Activated B cell treated with CpG ODN at 0.5 μM for 24 hours (primary cell): Measurements from ENCODE around the gene FSTL4. TPM values are rescaled to one million over a fixed set of nuclear protein-coding genes. Genes with fewer than 3 reads are reported as not detected.
A peak's percentile ranks its signal among the peaks of the same experiment; 100 is the strongest.

ENCODE experiments used
- ATAC-seq: fragments of 200-7000 bp; cut with Tn5 transposase; one replicate; pipeline ENCODE4 v1.10.0; 2021; ENCODE audit warnings: low read depth, mild to moderate bottlenecking, moderate library complexity
- CTCF ChIA-PET: fragments of 350-600 bp; sonication (Branson Sonifier 250); formaldehyde crosslinking; loops from one replicate; lab custom pipeline; 2021; ENCODE audit warnings: antibody characterized with exemption; lab: Charles Lee
- POLR2A ChIA-PET: fragments of 350-600 bp; sonication (Branson Sonifier 250); formaldehyde crosslinking; loops from one replicate; lab custom pipeline; 2021; ENCODE audit warnings: antibody characterized with exemption; lab: Charles Lee
- DNase-seq: peaks from one replicate; pipeline ENCODE4 v3.0.0; 2022
- H3K27ac Mint-ChIP-seq: one replicate; pipeline ENCODE4 v1.8.0; 2020; ENCODE audit warnings: mixed read lengths
- H3K27me3 Mint-ChIP-seq: one replicate; pipeline ENCODE4 v1.8.0; 2021; ENCODE audit warnings: mixed read lengths
- H3K36me3 Mint-ChIP-seq: one replicate; pipeline ENCODE4 v1.8.0; 2021; ENCODE audit warnings: low read depth, mixed read lengths
- H3K4me1 Mint-ChIP-seq: one replicate; pipeline ENCODE4 v1.8.0; 2021; ENCODE audit warnings: mixed read lengths
- H3K4me3 Mint-ChIP-seq: one replicate; pipeline ENCODE4 v1.8.0; 2020; ENCODE audit warnings: mild to moderate bottlenecking, mixed read lengths
- H3K9me3 Mint-ChIP-seq: one replicate; pipeline ENCODE4 v1.8.0; 2020; ENCODE audit warnings: mixed read lengths
- intact Hi-C: fragments of 100-400 bp; cut with micrococcal nuclease; formaldehyde crosslinking; loops from one replicate; pipeline ENCODE4 v1.15.1; 2024
- total RNA-seq: library from RNA; stranded (reverse); gene quantifications from 2 replicates; pipeline ENCODE4 v1.2.3, GENCODE V29; 2022
- TF ChIP-seq, protein P1 (sequence below): fragments of 200-600 bp; IDR thresholded peaks from one replicate; pipeline ENCODE4 v1.8.0; 2022; ENCODE audit warnings: antibody characterized with exemption, mild to moderate bottlenecking

Gene FSTL4
- total RNA-seq, 1 donor from 2014 or later, result 1.7 TPM

DNA sequence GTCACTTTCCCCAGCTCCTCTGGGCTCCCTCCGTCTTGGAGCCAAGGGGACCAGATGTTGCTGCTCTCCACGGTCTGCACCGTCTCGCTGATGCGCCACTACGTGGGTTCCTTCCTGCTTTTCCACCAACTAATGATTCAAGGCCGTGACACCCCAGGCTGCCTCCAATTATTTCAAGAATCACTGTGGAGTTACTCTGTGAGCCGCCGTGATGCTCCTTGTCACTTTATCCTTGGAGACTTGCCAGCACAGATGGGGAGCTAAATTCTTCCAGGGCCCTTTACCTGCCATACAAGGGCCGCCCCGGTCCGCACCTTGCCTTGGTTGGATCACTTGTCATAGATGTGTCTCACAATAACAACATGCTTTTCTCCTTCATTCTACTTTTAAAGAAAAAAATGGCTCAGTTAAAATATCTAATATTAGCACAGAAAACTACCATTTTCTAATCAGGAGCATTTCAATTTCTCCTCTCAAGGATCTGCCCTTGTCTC is 202.0 kb downstream of the FSTL4 start:
- no peaks in the 10 kb centered on the region for H3K9me3 Mint-ChIP-seq
- ATAC-seq, result no peak
- DNase-seq, result no peak
- H3K27ac Mint-ChIP-seq, result no peak overlapping the region
- CTCF ChIA-PET, result no interaction called here
- no peaks in the 10 kb centered on the region for H3K36me3 Mint-ChIP-seq
- H3K4me1 Mint-ChIP-seq, result no peaks in the 10 kb centered on the region
- H3K4me3 Mint-ChIP-seq, result no peak overlapping the region
- TF ChIP-seq, protein P1, sequence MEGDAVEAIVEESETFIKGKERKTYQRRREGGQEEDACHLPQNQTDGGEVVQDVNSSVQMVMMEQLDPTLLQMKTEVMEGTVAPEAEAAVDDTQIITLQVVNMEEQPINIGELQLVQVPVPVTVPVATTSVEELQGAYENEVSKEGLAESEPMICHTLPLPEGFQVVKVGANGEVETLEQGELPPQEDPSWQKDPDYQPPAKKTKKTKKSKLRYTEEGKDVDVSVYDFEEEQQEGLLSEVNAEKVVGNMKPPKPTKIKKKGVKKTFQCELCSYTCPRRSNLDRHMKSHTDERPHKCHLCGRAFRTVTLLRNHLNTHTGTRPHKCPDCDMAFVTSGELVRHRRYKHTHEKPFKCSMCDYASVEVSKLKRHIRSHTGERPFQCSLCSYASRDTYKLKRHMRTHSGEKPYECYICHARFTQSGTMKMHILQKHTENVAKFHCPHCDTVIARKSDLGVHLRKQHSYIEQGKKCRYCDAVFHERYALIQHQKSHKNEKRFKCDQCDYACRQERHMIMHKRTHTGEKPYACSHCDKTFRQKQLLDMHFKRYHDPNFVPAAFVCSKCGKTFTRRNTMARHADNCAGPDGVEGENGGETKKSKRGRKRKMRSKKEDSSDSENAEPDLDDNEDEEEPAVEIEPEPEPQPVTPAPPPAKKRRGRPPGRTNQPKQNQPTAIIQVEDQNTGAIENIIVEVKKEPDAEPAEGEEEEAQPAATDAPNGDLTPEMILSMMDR, result no peak
- intact Hi-C loops, result no loop called here
- POLR2A ChIA-PET, result interaction anchor here (1.2 kb wide), 1 partner anchor 11 kb away, joined by 3 read pairs; no protein-coding TSS in a partner anchor
- peaks cover 26% of the 10 kb centered on the region for H3K27me3 Mint-ChIP-seq

DNA sequence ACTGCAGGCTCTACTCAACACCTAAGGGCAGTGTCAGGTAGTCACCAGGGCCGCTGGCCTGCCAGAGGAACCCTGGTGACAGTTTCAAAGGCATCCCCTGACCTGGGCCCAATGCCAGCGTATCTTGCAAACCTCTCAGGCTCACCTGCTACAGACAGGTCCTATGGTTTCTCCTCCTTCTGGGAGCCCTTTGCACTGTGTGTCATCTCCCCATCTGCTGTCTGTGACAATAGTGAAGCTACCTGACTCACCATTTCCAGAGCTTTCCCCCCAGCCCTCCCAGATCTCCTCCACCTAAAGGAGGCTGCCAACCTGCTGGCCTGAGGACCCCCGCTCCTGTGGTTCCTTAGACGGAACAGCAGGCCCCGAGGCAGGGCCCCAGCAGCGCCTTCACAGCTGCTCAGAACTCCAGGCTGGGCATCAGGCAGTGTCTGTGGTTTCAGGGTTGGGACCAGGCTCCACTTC is 203.1 kb downstream of the FSTL4 start:
- POLR2A ChIA-PET, result interaction anchor here (1.2 kb wide), 1 partner anchor 10 kb away, joined by 3 read pairs; no protein-coding TSS in a partner anchor
- H3K27me3 Mint-ChIP-seq, result peaks cover 22% of the 10 kb centered on the region
- H3K36me3 Mint-ChIP-seq, result no peaks in the 10 kb centered on the region
- H3K27ac Mint-ChIP-seq, result no peak overlapping the region
- no peak for DNase-seq
- H3K4me1 Mint-ChIP-seq, result no peaks in the 10 kb centered on the region
- ATAC-seq, result peak; percentile 7
- H3K9me3 Mint-ChIP-seq, result no peaks in the 10 kb centered on the region
- no peak overlapping the region for H3K4me3 Mint-ChIP-seq
- TF ChIP-seq, protein P1, result no peak
- CTCF ChIA-PET, result interaction anchor here (2.6 kb wide), 1 partner anchor 14 kb away, joined by 8 read pairs; no protein-coding TSS in a partner anchor
- intact Hi-C loops, result no loop called here

DNA sequence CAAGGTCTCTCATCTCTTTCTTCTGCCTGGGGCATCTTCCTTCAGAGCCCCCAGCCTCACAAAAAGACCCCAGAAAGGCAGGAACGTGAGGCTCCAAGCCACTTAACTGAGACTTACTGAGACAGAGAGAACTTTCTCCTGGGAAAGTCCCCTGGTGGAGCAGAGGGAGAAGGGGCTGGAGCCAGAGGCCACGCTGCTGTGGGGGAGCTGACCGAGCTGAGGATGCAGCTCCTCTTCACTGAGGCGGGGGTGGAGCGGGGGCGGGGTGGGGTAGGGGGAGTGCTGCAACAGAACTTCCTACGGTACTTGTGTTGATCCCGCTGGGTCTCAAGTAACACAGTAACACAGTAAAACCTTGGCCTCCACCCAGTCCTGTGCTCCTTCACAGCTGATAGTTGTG is 204.0 kb downstream of the FSTL4 start:
- no peaks in the 10 kb centered on the region for H3K36me3 Mint-ChIP-seq
- ATAC-seq (no peak), DNase-seq (no peak)
- H3K4me3 Mint-ChIP-seq, result no peak overlapping the region
- intact Hi-C loops, result no loop called here
- H3K9me3 Mint-ChIP-seq, result no peaks in the 10 kb centered on the region
- H3K4me1 Mint-ChIP-seq, result no peaks in the 10 kb centered on the region
- TF ChIP-seq, protein P1, result no peak
- CTCF ChIA-PET, result interaction anchor here (2.6 kb wide), 1 partner anchor 15 kb away, joined by 8 read pairs; no protein-coding TSS in a partner anchor
- H3K27me3 Mint-ChIP-seq, result peaks cover 22% of the 10 kb centered on the region
- H3K27ac Mint-ChIP-seq, result no peak overlapping the region
- POLR2A ChIA-PET, result no interaction called here

DNA sequence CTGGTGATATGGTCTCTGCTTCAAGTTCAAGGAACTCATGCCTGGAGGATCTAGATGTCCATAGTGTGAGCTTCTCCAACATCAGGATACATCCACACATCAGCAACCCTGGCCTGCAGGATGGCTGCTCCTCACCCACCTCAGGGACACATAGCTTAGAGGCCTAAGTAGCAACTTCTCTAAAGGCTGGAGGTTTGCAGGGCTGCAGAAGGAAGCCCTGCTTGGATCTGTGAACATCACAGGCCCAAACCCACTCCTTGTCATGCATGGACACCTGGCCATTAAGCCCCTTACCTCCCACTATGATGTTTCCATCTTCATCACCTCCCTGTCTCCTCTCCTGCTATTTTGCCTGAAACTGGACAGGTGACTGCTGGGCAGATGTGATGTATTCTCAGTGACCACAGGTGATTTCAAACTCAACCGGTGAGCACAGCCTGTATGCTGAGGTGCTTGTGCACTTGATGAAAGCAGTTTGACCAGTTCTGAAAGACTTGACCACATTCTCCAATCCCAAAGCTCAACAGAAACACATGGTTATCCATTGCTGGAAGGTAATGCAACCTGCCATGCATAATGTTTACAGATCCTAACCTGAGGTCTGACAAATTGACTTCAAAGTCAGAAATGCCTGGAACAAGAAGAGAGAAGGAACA is 205.2 kb downstream of the FSTL4 start:
- POLR2A ChIA-PET, result interaction anchor here (1.3 kb wide), 1 partner anchor 9 kb away, joined by 4 read pairs; no protein-coding TSS in a partner anchor
- Mint-ChIP-seq H3K4me1 (no peaks in the 10 kb centered on the region), H3K27ac (no peak overlapping the region), H3K27me3 (peaks cover 14% of the 10 kb centered on the region), H3K9me3 (no peaks in the 10 kb centered on the region), H3K4me3 (no peak overlapping the region), H3K36me3 (no peaks in the 10 kb centered on the region)
- ATAC-seq, result no peak
- intact Hi-C loops, result no loop called here
- CTCF ChIA-PET, result interaction anchor here (2.6 kb wide), 1 partner anchor 17 kb away, joined by 8 read pairs; no protein-coding TSS in a partner anchor
- TF ChIP-seq, protein P1, result no peak
- no peak for DNase-seq
